Measurements from ENCODE around the gene PTGIS.

DNA sequence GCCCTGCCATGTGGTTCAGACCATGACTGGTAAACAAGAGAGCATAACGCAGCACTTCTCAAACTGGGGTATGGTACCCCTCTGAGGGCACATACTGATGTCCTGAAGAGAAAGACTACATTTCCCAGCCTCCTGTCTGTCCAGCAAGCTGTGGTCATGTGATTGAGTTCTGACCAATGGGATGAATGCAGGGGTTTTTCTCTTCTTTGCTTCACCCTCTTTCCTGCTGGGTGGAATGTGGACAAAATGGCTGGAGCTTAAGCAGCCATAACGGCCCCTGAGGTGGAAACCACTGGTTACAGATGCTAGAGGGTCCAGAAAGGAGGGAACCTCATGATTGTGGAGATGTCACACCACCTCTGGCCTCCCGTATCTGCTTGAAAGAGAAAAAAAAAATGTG, 66.0 kb downstream of the PTGIS start:
- TF ChIP-seq, protein P1, sequence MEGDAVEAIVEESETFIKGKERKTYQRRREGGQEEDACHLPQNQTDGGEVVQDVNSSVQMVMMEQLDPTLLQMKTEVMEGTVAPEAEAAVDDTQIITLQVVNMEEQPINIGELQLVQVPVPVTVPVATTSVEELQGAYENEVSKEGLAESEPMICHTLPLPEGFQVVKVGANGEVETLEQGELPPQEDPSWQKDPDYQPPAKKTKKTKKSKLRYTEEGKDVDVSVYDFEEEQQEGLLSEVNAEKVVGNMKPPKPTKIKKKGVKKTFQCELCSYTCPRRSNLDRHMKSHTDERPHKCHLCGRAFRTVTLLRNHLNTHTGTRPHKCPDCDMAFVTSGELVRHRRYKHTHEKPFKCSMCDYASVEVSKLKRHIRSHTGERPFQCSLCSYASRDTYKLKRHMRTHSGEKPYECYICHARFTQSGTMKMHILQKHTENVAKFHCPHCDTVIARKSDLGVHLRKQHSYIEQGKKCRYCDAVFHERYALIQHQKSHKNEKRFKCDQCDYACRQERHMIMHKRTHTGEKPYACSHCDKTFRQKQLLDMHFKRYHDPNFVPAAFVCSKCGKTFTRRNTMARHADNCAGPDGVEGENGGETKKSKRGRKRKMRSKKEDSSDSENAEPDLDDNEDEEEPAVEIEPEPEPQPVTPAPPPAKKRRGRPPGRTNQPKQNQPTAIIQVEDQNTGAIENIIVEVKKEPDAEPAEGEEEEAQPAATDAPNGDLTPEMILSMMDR (IDR thresholded peaks at IDR 0.05): no peak
- TF ChIP-seq POLR2A (IDR thresholded peaks at IDR 0.05): no peak
- TF ChIP-seq POLR2AphosphoS5 (IDR thresholded peaks at IDR 0.05): no peak

Measured in gastroesophageal sphincter (tissue), 3 donors.